Body of pancreas (tissue), 4 donors: Measurements from ENCODE around the gene RNPS1. TPM values are rescaled to one million over a fixed set of nuclear protein-coding genes. Genes with fewer than 3 reads are reported as not detected.

Experiments used
- ATAC-seq: fragments of 150-250 bp; one replicate; pipeline ENCODE4 v1.9.1; 2016
- DNase-seq, 4 donors: peaks; one replicate each; pipeline ENCODE4 v3.0.0-alpha.2; 2019
- H3K27ac ChIP-seq, 4 donors: fragments of 200-600 bp; sonication (generic); 1 replicate in 3 of 4; 2 replicates in 1 of 4; pipeline versions ENCODE4 v1.5.1 to v1.6.1; 2016 to 2019; ENCODE audit warnings: mild to moderate bottlenecking in 1 of 4, mixed read lengths in 1 of 4, moderate library complexity in 1 of 4
- H3K27me3 ChIP-seq, 2 donors: fragments of 200-600 bp; sonication (generic); one replicate each; pipeline ENCODE4 v1.6.0; 2016; ENCODE audit warnings: mild to moderate bottlenecking in 1 of 2
- H3K36me3 ChIP-seq, 2 donors: fragments of 200-600 bp; sonication (generic); replicated peaks in 1 of 2; 2 replicates each; pipeline ENCODE4 v1.5.1; 2016; ENCODE audit warnings: low read depth in 2 of 2; ENCODE audit not compliant: insufficient read depth in 1 of 2
- H3K4me1 ChIP-seq: fragments of 200-600 bp; sonication (generic); one replicate; pipeline ENCODE4 v1.6.0; 2016
- H3K4me3 ChIP-seq, 2 donors: fragments of 200-600 bp; sonication (generic); 1 replicate in 1 of 2; 2 replicates in 1 of 2; pipeline ENCODE4 v1.5.1; 2016 to 2019
- H3K9me3 ChIP-seq, 3 donors: fragments of 200-600 bp; sonication (generic); 1 replicate in 2 of 3; 2 replicates in 1 of 3; pipeline ENCODE4 v1.5.1; 2016
- CTCF ChIP-seq, 7 experiments: fragments of 450-650 bp in 4 of 7; fragments of 200-600 bp in 3 of 7; sonication (generic) in 3 of 7; IDR thresholded peaks; one replicate each; pipeline ENCODE4 v1.5.1; 2016 to 2019; ENCODE audit warnings: antibody characterized with exemption in 7 of 7
- POLR2A ChIP-seq, 3 donors: fragments of 450-650 bp; IDR thresholded peaks; one replicate each; pipeline ENCODE4 v1.6.1; 2016; ENCODE audit warnings: antibody characterized with exemption in 3 of 3, mild to moderate bottlenecking in 2 of 3
- WGBS, 2 donors: methylation state at CpG; one replicate each; pipeline ENCODE4 v1.1.5; 2017; 5-methylcytosine and 5-hydroxymethylcytosine counted together
- intact Hi-C: fragments of 100-400 bp; cut with DNase I; formaldehyde crosslinking; loops from one replicate; pipeline ENCODE4 v1.15.1; 2023
- total RNA-seq, 2 donors: library from RNA; depleted of rRNA; stranded (reverse); fragments of >200 nt; gene quantifications; one replicate each; pipeline ENCODE4 v1.1.0, GENCODE V29; 2016

Gene RNPS1
- total RNA-seq, 2 donors from 2014 or later, result 48.5 to 61.6 TPM

GRCh38 chr16:2256531-2257140 is 11.3 kb downstream of the RNPS1 start:
- intact Hi-C loops, result no loop called here
- no peak for DNase-seq
- no peaks in the 10 kb centered on the region for H3K9me3 ChIP-seq

GRCh38 chr16:2253293-2253692 is 14.6 kb downstream of the RNPS1 start:
- TF ChIP-seq CTCF (IDR thresholded peaks at IDR 0.05) (no peak), POLR2A (IDR thresholded peaks at IDR 0.05) (no peak)
- peaks cover 8 to 28% of the 10 kb centered on the region in 2 donors for H3K36me3 ChIP-seq

More at GRCh38 chr16:2256531-2257140, 11.3 kb downstream of the RNPS1 start:
- TF ChIP-seq POLR2A (IDR thresholded peaks at IDR 0.05) (no peak), CTCF (IDR thresholded peaks at IDR 0.05) (no peak)
- Histone ChIP-seq H3K4me3 (no peak overlapping the region), H3K27ac (no peak overlapping the region), H3K4me1 (peaks cover 13% of the 10 kb centered on the region), H3K36me3 (peaks cover 8 to 40% of the 10 kb centered on the region in 2 donors), H3K27me3 (no peaks in the 10 kb centered on the region)
- ATAC-seq, result no peak
- 91 to 93% methylated on average over 12 of the region's 12 CpGs for WGBS, 2 donors

GRCh38 chr16:2252806-2253148 is 15.1 kb downstream of the RNPS1 start:
- ATAC-seq, result no peak
- intact Hi-C loops, result no loop called here
- TF ChIP-seq POLR2A (IDR thresholded peaks at IDR 0.05) (no peak), CTCF (IDR thresholded peaks at IDR 0.05) (no peak)
- Histone ChIP-seq H3K27ac (peak overlapping the region in 3 of 4 donors; percentile 86 to 94 (median 92)), H3K36me3 (peaks cover 8 to 26% of the 10 kb centered on the region in 2 donors), H3K4me1 (peaks cover 23% of the 10 kb centered on the region), H3K27me3 (no peaks in the 10 kb centered on the region), H3K9me3 (no peaks in the 10 kb centered on the region), H3K4me3 (no peak overlapping the region)
- DNase-seq, result no peak
- WGBS, 2 donors, result 95 to 97% methylated on average over 7 of the region's 7 CpGs

More at GRCh38 chr16:2253293-2253692, 14.6 kb downstream of the RNPS1 start:
- Histone ChIP-seq H3K27me3 (no peaks in the 10 kb centered on the region), H3K4me1 (peaks cover 23% of the 10 kb centered on the region), H3K27ac (no peak overlapping the region), H3K4me3 (no peak overlapping the region), H3K9me3 (no peaks in the 10 kb centered on the region)
- intact Hi-C loops, result no loop called here
- no peak for ATAC-seq
- no peak for DNase-seq
- WGBS, 2 donors, result 87 to 91% methylated on average over 9 to 11 of the region's 11 CpGs

- Histone ChIP-seq H3K27ac (peak within 1 kb of the TSS; percentile 86 to 94 (median 90)), H3K4me3 (peak within 1 kb of the TSS; percentile 33 to 44), H3K27me3 (no peaks in the 10 kb centered on the region), H3K4me1 (peaks cover 23% of the 10 kb centered on the region), H3K36me3 (peaks cover 8 to 20% of the 10 kb centered on the region in 2 donors), H3K9me3 (no peaks in the 10 kb centered on the region)
- intact Hi-C loops, result no loop called here
- DNase-seq (peak; percentile 96 to 98 (median 98)), ATAC-seq (peak; percentile 98)
- WGBS, 2 donors, result 1% methylated on average over 50 of the region's 88 CpGs; no CpG with 5 or more reads in 1 of the 2 donors
- TF ChIP-seq CTCF (IDR thresholded peaks at IDR 0.05) (peak; percentile 55 to 97 (median 90)), POLR2A (IDR thresholded peaks at IDR 0.05) (peak; percentile 87 to 91 (median 88))
Measured at GRCh38 chr16:2251296-2252111, 16.4 kb downstream of the RNPS1 start, which contains the start of gene ECI1. Gene ECI1, minus strand, starts transcription at chr16:2251587. Its CDS starts 21 bp downstream, at chr16:2251566.
